ENCODE results near the gene ETFB. TPM values are rescaled to one million over a fixed set of nuclear protein-coding genes. Genes with fewer than 3 reads are reported as not detected.

The ETFB gene
- total and polyA plus RNA-seq, 9 of the 15 experiments (the other 6 are each of a cell fraction or from before 2014, with no cell fraction given) = 18.1 to 143 (median 96.1) TPM

DNA sequence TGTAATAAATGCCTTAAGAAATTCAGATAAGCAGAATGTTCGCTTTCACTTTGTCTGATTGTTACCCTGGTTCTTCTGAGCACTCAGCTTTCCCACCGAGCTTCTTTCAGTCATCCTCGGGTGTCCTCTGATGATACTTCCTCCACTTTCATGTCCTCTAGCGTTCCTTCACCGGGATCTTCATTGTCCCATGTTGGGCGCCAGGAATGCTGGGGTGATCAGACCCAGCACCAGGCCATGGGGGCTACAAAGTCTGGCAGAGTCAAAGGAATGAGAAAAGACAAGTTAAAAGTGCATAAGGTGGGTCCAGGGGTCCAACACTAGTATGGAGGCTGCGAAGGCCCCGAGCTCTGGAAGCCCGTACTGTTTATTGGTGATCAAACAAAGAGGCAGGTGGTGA, 35.9 kb upstream of the ETFB start:
- in situ Hi-C loops (cut with MboI) (no loop called here), intact Hi-C loops (cut with micrococcal nuclease) (no loop called here)
- POLR2A ChIA-PET = no interaction called here
- Histone ChIP-seq H3K9ac (ENCODE audit: insufficient read depth in 1 of 2, low read depth in 2 of 2, low read length in 2 of 2) (no peak overlapping the region), H3K9me1 (ENCODE audit: control insufficient read depth, insufficient read depth, low read length) (no peaks in the 10 kb centered on the region), H2AFZ (ENCODE audit: low read depth, low read length) (no peak overlapping the region), H3K36me3 (ENCODE audit: control insufficient read depth, insufficient read depth, low read length) (peaks cover 4% of the 10 kb centered on the region), H4K20me1 (replicated peaks; ENCODE audit: control insufficient read depth, insufficient read depth, low read length) (no peaks in the 10 kb centered on the region), H3K4me2 (ENCODE audit: insufficient read depth, low read length) (no peak overlapping the region), H3K4me3 (no peak overlapping the region), H3K27ac (ENCODE audit: extremely low read depth, low read depth, low read length) (no peak overlapping the region), H3K27me3 (ENCODE audit: control insufficient read depth in 2 of 2, insufficient read depth in 2 of 2, low read length in 2 of 2) (no peaks in the 10 kb centered on the region), H3K9me3 (replicated peaks; ENCODE audit: control insufficient read depth, insufficient read depth, low read depth, low read length) (peaks cover 13% of the 10 kb centered on the region), H3K4me1 (replicated peaks in 1 of 2; ENCODE audit: control insufficient read depth in 2 of 2, insufficient read depth in 2 of 2, low read length in 2 of 2) (peaks cover 0 to 5% of the 10 kb centered on the region in 2 experiments; a peak in 2 of 5 replicates), H3K79me2 (ENCODE audit: control insufficient read depth, insufficient read depth, low read length) (no peaks in the 10 kb centered on the region)
- 63% methylated on average over 9 of the region's 9 CpGs for WGBS (ENCODE audit: insufficient coverage, low coverage, missing lambda C conversion rate)
- no TSS peak for BruUV-seq (replicated peaks)
- DNase-seq (ENCODE audit: extremely low read depth in 1 of 4, low spot score in 3 of 4) (no peak), FAIRE-seq (no peak), ATAC-seq (no peak)
- CTCF ChIA-PET (ENCODE audit: low intra/inter-chr PET ratio) = no interaction called here
- TF ChIP-seq TRIM24 (IDR thresholded peaks at IDR 0.05) (peak; percentile 21 to 58; a peak in 1 of 4 replicates), CHD1 (IDR thresholded peaks at IDR 0.05; ENCODE audit: low read length) (no peak), RFX5 (IDR thresholded peaks at IDR 0.05; ENCODE audit: low read depth, low read length) (no peak), NCOA1 (IDR thresholded peaks at IDR 0.05; ENCODE audit: low read depth) (no peak)
- TF ChIP-seq, protein P1, sequence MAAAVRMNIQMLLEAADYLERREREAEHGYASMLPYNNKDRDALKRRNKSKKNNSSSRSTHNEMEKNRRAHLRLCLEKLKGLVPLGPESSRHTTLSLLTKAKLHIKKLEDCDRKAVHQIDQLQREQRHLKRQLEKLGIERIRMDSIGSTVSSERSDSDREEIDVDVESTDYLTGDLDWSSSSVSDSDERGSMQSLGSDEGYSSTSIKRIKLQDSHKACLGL (CRISPR knock-in tag; IDR thresholded peaks at IDR 0.05; ENCODE audit: borderline replicate concordance, poor library complexity, severe bottlenecking) = no peak
- TF ChIP-seq, protein P2, sequence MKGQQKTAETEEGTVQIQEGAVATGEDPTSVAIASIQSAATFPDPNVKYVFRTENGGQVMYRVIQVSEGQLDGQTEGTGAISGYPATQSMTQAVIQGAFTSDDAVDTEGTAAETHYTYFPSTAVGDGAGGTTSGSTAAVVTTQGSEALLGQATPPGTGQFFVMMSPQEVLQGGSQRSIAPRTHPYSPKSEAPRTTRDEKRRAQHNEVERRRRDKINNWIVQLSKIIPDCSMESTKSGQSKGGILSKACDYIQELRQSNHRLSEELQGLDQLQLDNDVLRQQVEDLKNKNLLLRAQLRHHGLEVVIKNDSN (CRISPR knock-in tag; IDR thresholded peaks at IDR 0.05) = no peak
- TF ChIP-seq, protein P3, sequence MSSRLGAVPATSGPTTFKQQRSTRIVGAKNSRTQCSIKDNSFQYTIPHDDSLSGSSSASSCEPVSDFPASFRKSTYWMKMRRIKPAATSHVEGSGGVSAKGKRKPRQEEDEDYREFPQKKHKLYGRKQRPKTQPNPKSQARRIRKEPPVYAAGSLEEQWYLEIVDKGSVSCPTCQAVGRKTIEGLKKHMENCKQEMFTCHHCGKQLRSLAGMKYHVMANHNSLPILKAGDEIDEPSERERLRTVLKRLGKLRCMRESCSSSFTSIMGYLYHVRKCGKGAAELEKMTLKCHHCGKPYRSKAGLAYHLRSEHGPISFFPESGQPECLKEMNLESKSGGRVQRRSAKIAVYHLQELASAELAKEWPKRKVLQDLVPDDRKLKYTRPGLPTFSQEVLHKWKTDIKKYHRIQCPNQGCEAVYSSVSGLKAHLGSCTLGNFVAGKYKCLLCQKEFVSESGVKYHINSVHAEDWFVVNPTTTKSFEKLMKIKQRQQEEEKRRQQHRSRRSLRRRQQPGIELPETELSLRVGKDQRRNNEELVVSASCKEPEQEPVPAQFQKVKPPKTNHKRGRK (tag; IDR thresholded peaks at IDR 0.05) = no peak
- TF ChIP-seq, protein P4, sequence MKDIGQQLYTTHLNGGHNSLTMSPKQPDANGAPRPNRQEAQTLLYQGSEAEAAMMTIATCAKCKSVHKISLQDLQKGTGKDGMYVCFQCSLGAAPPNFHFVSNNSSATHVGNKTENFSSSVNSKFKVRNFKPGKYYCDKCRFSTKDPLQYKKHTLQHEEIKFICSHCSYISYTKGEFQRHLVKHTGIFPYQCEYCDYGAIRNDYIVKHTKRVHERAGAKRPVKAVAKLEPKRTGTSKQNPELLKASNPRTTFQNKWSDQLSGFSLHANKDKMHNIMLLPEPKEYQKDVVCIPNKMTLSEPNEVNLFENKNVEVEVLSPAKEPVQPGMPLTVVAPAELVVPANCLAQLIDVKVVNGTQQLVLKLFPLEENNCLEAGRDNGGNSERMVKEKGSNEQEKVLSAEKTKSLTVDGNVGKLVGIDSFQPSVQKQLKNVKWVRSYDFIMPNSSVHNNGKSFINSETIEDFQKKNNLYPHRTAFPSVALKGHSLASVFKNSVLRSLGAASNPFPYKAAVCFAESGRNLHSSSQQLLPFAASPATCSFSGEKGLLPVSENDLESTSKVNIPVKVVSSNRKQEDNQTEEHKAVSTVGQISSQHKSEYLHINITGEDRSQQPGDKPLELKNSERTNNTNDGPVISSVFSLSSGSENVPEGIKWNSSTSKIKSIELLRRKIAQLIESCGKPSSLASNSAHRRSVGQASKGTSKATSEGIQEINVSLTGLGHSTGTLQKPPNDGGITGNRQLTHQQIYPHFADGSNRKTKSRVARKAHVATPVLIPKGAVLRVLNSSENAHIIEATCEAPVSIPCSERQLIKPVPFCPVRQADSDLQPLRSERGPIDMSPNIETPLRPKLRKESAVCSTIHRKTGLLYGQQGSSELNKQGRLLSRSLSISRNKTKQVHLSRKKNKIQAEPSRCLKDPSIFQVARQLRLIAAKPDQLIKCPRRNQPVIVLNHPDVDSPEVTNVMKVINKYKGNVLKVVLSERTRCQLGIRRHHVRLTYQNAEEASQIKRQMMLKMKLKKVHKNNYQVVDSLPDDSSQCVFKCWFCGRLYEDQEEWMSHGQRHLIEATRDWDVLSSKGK (CRISPR knock-in tag; IDR thresholded peaks at IDR 0.05) = no peak

Data from K562 (cell line).